ENCODE measurements around the gene KCTD6.

The KCTD6 gene

DNA sequence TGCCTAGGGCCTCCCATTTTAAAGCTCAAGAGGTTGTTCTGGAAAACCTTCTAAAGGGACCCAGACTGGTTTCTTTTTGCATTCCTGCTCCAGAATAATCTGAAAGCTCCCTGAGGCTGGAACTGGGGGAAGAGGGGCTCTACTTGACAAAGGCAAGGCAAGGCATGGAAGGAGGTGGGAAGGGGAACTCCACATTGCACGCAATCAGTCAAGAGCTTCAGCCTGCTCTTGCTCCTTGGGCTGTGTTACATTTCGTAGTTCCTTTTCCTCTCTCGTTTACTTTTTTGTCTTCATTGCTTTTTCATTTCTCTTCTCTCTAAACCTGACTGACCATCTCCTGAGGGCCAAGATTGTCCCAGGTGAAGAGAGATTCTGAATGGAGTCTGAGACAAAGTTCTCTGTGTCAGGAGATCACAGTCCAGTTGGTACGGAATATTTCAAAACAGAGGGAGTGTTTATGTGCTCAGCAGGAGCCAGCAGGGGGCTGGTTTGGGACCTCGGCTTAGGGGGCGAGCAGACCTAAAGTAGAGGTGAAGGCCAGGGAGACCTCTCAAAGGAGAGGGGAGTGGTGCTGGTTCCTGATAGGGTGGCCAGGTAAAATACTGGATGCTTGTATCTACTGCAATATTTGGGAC lies 6.0 kb upstream of the KCTD6 start:
- DNase-seq (ENCODE audit: low read depth in 3 of 3): no peak

GRCh38 chr3:58487140-58487886 lies 4.6 kb upstream of the KCTD6 start:
- DNase-seq (ENCODE audit: low read depth in 3 of 3): no peak

DNA sequence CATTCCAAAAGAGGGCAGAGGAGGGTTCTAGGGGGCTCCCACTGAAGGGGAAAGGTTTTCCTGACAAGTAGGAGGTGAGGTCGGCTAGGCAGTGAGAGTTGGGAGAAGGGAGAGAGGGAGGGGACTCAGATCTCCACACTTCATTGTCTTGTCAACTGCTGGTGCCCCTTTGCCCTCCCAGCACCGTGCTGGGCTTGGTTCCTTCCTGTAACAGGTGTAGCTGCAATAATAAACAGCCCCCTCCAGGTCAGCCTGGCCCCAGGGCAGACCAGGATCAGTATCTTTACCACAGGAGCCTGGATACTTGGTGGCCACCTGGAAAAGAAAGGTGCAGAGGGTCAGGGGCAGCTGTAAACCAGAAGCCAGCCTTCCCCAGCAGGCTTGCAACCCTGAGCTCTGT lies 2.9 kb upstream of the KCTD6 start:
- no peak for DNase-seq (ENCODE audit: low read depth in 3 of 3)

- DNase-seq (ENCODE audit: low read depth in 3 of 3): no peak
These were observed 915 bp upstream of the KCTD6 start for GRCh38 chr3:58490860-58491501.

DNA sequence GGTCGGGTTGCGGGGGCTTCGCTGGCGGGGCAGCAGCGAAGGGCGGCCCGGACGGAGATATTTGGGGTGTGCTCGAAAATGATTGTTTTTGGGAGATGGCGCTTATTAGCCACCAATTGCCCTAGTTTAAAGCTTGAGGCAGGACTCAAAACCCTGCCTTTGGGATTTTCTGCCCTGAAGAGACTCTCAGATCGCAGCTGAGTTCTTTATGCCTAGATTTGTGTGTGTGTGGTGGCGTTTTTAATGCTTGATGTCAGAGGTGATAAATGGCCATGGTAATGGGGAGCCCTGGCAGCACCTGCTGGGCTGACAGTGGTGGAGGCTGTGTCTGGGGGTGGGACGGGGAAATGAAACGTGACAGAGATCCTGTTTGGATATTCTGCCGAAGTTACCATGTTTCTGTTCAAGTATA lies 604 bp downstream of the KCTD6 start:
- DNase-seq (ENCODE audit: low read depth in 3 of 3): no peak

DNA sequence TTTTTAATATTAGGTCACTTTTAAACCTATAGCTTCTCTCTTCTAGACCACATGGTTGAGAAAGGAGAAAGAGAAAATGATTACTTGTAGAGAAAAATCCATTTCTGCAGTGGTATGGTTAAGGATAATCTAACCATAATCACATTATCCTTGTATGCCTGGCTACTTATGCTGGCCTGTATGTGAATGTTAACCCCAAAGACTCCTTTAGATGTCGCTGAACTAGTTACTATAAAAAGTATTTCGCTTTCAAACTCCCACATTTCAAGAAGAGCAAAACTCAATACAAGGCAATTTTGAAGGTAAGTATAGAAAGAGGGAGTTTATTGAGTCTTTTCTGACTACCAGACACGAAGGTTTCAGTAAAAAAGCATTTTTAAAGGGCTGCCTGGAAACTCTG lies 2.2 kb downstream of the KCTD6 start:
- no peak for DNase-seq (ENCODE audit: low read depth in 3 of 3)

GRCh38 chr3:58495101-58495500 lies 3.2 kb downstream of the KCTD6 start:
- no peak for DNase-seq (ENCODE audit: low read depth in 3 of 3)

DNA sequence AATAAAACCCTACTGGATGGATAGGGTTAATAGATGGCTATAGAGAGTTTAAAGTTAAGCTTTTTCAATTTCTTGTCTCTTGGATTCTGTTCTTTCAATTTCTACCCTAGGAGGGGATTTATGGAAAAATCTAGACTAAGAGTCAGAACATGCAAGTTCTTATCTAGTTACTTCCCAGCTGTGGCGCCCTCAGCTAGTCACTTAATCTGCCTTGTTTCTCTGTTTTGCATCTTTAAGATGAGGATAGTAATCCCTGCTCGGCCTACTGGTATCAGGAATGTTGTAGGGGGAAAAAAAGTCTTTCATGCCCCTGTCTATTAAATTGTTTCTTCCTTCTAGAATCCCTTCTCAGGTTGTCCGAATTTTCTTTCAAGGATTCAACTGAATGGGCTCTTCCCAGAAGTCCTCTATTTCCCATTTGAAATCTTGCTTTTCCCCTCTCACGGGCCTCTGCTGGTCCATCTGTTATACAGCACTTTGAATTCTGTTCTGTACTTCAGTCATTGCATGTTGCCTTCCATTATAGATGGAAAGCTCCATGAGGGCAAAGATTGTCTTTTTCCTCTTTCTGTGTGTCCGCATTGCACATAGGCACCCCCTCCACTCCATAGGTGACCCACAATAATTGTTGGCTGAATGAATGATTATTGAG lies 4.4 kb downstream of the KCTD6 start:
- DNase-seq (ENCODE audit: low read depth in 3 of 3): no peak

- no peak for DNase-seq (ENCODE audit: low read depth in 3 of 3)
These were observed 5.2 kb downstream of the KCTD6 start for GRCh38 chr3:58497097-58497496.

DNA sequence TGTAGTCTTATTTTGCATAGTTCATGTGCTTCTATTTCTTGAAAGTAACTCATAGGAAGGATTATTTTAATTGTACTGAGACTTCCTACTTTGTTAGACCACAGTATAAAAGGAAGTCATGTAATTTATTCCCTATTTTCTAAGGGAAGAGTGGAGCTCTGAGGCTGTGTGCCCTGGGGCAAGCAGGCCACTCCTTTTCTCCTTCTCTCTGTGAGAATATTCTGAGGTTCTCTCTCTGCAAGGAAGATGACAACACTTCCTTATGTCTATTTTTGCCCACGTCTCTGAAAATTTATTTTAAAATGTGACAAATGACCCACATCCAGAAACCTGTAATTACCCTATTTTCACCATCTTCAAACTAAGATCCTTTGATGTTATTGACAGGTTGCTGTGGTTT lies 11.0 kb downstream of the KCTD6 start:
- no peak for DNase-seq (ENCODE audit: low read depth in 3 of 3)

DNA sequence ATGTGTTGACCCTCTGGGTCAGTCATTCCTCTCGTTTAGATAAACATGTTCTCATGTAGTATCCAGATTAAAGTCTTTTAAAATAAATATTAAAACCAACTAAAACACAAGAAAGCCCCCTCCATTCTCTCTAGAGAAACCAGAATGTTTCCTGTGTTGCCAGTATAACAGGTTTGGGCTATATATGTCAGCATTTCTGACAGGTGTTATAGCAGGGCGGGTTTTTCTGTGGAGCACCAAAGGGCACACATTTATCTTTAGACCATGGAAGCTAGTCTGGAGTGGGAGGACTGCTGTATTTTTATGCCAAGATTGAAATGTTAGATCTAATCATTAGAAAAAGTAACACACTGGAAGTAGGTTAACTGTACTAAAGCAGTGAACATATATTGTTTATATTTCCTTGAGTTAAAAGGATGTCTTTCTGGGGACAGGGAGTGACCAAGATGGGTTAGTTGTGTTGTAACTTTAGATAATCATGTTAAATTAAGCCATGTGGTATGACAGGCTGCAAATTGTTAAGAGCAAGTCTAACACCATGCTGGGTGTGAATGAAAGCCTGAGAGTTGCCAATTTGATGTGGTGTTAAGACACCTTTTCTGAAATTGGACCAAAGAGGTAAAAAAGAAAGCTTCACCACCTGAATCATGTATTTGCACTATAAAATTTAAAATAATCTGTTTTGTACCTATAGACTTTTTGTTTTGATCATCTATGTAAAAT lies 15.6 kb downstream of the KCTD6 start:
- DNase-seq (ENCODE audit: low read depth in 3 of 3): no peak

DNA sequence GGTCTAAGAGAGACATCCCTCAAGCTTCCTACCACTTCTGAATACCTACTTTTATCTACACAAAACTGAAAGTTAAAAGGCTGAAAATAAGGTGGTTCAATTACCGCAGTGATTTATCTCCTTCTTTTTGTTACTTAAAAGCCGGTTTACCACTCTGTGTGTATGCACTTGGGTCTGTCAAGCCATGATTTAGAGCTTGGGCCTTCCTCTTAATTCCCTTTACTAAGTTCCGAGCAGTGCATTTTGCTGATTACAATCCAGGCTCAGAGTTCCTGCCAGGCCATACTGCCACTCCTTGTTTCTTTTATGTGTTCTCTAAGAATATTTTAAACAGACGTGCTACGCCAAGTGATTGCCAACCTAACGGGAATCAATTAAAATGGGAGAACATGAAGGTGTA lies 16.5 kb downstream of the KCTD6 start:
- no peak for DNase-seq (ENCODE audit: low read depth in 3 of 3)

DNA sequence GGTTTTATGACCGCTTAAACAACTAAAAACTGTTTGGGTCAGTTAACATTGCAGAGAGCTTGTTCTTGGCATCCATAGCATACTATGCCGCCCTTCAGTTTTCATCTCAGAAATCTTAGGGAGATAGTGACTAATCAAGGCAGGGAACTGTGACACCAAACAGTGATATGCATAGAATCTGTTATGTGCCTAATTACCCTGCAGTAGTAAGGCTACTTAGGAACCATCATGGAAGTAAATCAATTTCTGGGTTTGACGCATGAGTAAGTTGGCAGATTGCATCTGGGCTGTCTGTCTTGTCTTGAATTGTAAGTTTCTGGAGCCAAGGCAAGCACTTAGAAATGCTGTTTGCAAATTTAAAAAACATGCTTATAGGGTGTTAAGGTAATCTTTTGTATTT lies 22.5 kb downstream of the KCTD6 start:
- no peak for DNase-seq (ENCODE audit: low read depth in 3 of 3)

DNA sequence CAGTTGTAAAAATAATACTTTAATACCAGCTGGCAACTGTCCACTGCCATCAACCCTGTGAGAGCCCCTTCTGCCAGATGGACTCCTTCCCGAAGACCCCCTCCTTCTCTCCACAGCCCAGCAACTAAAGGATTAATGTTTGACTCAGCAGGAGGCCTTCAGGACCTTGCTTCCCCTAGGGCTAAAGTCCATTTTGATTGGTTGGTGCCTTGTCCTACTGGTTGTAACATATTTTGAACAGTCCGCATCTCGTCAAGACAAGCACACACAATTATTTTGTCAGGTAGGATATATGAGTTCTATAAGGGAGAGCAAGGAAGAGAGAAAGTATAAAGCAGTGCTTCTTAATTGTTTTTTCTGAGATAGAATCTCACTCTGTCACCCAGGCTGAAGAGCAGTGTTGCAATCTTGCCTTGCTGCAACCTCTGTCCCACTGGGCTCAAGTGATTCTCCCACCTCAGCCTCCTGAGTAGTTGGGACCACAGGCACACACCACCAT lies 26.4 kb downstream of the KCTD6 start:
- no peak for DNase-seq (ENCODE audit: low read depth in 3 of 3)

DNA sequence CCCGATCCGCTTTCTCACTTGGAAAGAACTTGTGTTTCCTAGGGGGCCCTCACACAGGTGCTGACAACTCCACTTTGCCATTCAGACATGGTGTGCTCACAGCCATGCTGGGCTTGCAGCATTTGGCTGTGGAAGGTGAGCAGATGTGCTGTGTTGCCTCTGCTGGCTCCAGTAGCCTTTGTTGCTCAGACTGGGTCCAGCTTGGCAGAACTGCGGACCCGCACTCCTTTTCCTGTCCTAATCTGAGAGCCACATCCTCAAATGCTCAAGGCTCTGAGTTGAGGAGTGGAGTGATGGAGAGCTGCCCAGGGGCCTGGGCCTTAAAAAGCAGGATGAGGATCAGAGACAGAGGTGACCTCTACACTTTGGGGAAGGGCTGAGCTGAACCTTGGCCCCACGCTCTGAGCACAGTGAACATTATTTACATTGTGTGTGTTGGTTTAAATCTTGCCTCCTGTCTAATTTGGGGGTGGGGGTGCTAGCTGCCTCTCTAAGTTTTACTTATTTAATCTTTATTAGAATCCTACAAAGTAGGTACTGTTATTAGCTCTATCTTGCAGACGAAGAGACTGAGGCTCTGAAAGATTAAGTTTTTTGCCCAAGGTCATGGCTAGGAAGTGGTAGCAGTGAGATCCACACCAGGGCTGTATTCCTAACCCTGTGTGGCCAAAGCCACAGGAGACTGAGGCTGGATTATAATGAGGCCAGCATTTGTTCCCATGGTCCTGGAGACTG lies 27.9 kb downstream of the KCTD6 start:
- no peak for DNase-seq (ENCODE audit: low read depth in 3 of 3)

DNA sequence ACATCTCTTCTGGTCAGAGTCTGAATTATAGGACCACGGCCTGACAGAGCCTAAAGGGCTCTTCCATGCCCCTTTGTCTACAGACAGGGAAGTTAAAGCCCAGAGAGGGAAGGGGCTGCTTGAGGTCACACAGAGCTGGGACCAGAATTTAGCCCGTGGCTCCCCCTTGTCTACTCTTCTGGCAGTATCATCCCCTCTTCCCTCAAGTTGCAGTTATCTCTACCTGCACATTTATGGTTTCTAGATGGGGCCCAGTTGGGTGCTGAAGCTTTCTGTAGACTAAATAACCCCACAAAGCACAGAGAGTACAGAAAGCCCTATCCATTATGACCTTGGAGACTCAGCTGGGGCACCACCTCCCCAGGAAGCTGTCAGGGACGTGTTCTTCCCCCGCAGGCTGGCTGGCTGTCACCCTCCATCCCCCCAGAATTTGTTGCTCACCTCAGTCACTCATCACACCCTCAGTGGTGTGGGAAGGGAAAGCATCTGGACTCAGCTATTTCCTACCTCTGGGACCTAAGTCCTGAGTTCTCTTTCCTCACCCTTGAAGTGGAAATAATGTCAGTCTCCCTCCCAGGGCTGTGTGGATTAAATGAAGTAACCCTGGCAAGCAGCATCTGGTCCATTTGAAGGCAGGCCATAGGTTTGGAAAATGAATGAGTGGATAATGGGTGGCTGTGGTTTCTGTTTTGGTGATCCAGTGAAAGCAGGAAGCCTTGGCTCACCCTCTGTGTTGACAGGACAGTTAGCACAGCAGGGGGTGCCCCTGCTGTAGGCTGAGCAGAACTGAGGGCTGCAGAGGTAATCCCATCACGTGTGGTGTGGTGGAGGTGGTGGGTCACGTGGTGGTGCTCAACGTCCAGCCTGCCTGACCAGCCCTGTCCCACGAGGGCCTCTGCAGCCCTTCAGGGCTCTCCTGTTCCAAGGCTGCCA lies 28.8 kb downstream of the KCTD6 start:
- no peak for DNase-seq (ENCODE audit: low read depth in 3 of 3)

DNA sequence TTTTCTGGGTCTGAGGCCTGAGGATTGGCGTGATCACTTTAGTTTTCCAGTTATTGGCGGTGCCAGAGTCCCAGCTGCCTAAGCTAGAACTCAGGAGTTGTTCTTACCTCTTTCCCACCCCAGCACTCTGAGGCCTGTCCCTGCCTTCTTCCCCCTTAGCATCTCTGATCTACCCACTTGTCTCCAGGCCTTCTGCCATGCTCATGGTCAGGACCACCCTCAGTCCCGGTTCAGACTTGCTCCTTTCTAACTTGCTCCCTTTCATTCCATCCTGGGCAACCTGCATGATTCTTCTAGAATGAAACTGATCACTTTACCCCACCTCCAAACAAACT lies 29.4 kb downstream of the KCTD6 start:
- no peak for DNase-seq (ENCODE audit: low read depth in 3 of 3)

- DNase-seq (ENCODE audit: low read depth in 3 of 3): no peak
These were observed 30.2 kb downstream of the KCTD6 start for GRCh38 chr3:58521917-58522631.

DNA sequence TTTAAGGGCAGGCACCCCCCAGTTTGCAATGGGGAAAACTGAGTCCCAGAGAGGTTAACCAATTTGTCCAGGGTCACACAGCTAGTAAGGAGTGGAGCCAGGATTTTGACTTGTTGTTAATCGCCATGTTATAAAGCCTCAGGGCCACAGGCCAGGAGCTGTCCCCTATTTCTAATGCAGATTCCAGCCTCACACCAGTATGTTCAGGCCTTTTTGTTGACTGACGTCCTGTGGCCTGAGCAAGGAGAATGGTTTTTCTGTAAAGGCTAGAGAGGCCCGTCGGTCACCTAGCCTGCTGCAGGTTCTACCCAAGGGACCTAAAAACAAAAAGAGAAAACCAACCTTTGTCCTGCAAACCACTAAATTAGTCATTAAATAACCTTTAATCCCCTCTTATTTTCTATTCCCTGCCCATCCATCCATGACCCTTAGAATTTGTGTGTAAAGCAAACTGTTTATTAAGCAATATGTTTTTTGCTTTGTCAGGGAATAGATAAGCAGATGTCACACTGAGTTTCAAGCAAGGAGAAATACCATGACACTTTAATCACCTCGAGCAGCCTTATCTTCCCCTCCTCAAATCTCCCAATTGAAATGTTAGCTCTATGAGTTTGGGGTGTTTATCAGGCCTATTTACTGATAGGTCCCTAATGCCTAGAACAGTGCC lies 31.0 kb downstream of the KCTD6 start:
- no peak for DNase-seq (ENCODE audit: low read depth in 3 of 3)

Data from stimulated activated CD4-positive, alpha-beta T cell treated with anti-CD3 and anti-CD28 coated beads, TNF-alpha, amount 100 ng/mL, for 4 hours (primary cell).